K562 (cell line): Measurements from ENCODE around the gene IL9. TPM values are rescaled to one million over a fixed set of nuclear protein-coding genes. Genes with fewer than 3 reads are reported as not detected.

ENCODE experiments used
- ATAC-seq: fragments of 200-7000 bp; cut with Tn5 transposase; 3 replicates; pipeline ENCODE4 v1.9.1; 2020; ENCODE audit warnings: moderate library complexity
- BruUV-seq: library from RNA; stranded (reverse); fragments of 400-500 nt; replicated peaks from 2 replicates; lab custom pipeline; 2021; lab: Mats Ljungman, UMichigan
- CTCF ChIA-PET: fragments of 300-600 bp; formaldehyde crosslinking; extraction: SDS; loops from one replicate; lab custom pipeline; 2021; ENCODE audit warnings: low intra/inter-chr PET ratio; lab: Yijun Ruan, JAX
- POLR2A ChIA-PET: fragments of 300-600, 350-650 bp; sonication (Branson Sonifier 250); formaldehyde crosslinking; extraction: SDS; loops from one replicate; lab custom pipeline; 2021; ENCODE audit warnings: antibody characterized with exemption, inconsistent platforms; lab: Yijun Ruan, JAX
- DNase-seq, 4 experiments: peaks; one replicate each; pipeline versions ENCODE4 v3.0.0 to v3.0.0-alpha.2; 2011 to 2018; ENCODE audit warnings: low spot score in 3 of 4, mixed read lengths in 3 of 4; ENCODE audit errors: extremely low read depth in 1 of 4
- FAIRE-seq: peaks from 2 replicates; lab custom pipeline; 2011; peaks lifted over from hg19 to GRCh38; lab: Jason Lieb, UNC
- H2AFZ ChIP-seq: 2 replicates; pipeline ENCODE4 v1.6.0; 2011; ENCODE audit warnings: low read depth, low read length, control low read depth, inconsistent platforms
- H3K27ac ChIP-seq: fragments of 200-600 bp; 3 replicates; pipeline ENCODE4 v1.8.0; 2011; ENCODE audit warnings: low read depth, mild to moderate bottlenecking, control low read depth, inconsistent platforms, low read length, moderate library complexity, mixed read lengths; ENCODE audit errors: extremely low read depth
- H3K27me3 ChIP-seq, 2 experiments: fragments of 300-600 bp in 1 of 2; 2 replicates in 1 of 2; 3 replicates in 1 of 2; pipeline versions ENCODE4 v1.6.0 to v1.8.0; 2011; ENCODE audit warnings: inconsistent platforms in 2 of 2, low read length in 2 of 2, mild to moderate bottlenecking in 1 of 2, mixed read lengths in 1 of 2, moderate library complexity in 1 of 2; ENCODE audit not compliant: control insufficient read depth in 2 of 2, insufficient read depth in 2 of 2
- H3K36me3 ChIP-seq: fragments of 300-600 bp; 3 replicates; pipeline ENCODE4 v1.8.0; 2011; ENCODE audit warnings: mild to moderate bottlenecking, low read length, inconsistent platforms; ENCODE audit not compliant: control insufficient read depth, insufficient read depth
- H3K4me1 ChIP-seq, 2 experiments: fragments of 200-600 bp in 1 of 2; replicated peaks in 1 of 2; 2 replicates in 1 of 2; 3 replicates in 1 of 2; pipeline versions ENCODE4 v1.5.1 to v1.8.0; 2011; ENCODE audit warnings: inconsistent platforms in 2 of 2, low read length in 2 of 2, mild to moderate bottlenecking in 1 of 2, mixed read lengths in 1 of 2, moderate library complexity in 1 of 2; ENCODE audit not compliant: control insufficient read depth in 2 of 2, insufficient read depth in 2 of 2
- H3K4me2 ChIP-seq: 2 replicates; pipeline ENCODE4 v1.6.1; 2011; ENCODE audit warnings: low read length, control low read depth, inconsistent platforms, mixed read lengths; ENCODE audit not compliant: insufficient read depth
- H3K4me3 ChIP-seq: fragments of 200-600 bp; sonication (generic), shearing (Covaris generic); 2 replicates; pipeline ENCODE4 v1.5.1; 2016; ENCODE audit warnings: control low read depth, inconsistent platforms
- H3K79me2 ChIP-seq: fragments of 200-600 bp; 3 replicates; pipeline ENCODE4 v1.8.0; 2011; ENCODE audit warnings: low read length, inconsistent platforms; ENCODE audit not compliant: control insufficient read depth, insufficient read depth
- H3K9ac ChIP-seq, 2 experiments: 2 replicates each; pipeline versions ENCODE4 v1.6.0 to v1.6.1; 2011; ENCODE audit warnings: low read depth in 2 of 2, low read length in 2 of 2, control low read depth in 1 of 2, inconsistent platforms in 1 of 2, mild to moderate bottlenecking in 1 of 2, mixed read lengths in 1 of 2; ENCODE audit not compliant: insufficient read depth in 1 of 2
- H3K9me1 ChIP-seq: one replicate; pipeline ENCODE4 v1.6.0; 2011; ENCODE audit warnings: inconsistent platforms, mild to moderate bottlenecking, low read length, moderate library complexity; ENCODE audit not compliant: control insufficient read depth, insufficient read depth
- H3K9me3 ChIP-seq: replicated peaks from 2 replicates; pipeline ENCODE4 v1.5.1; 2011; ENCODE audit warnings: low read depth, low read length, inconsistent platforms; ENCODE audit not compliant: control insufficient read depth, insufficient read depth
- H4K20me1 ChIP-seq: replicated peaks from 2 replicates; pipeline ENCODE4 v1.6.1; 2011; ENCODE audit warnings: low read length, inconsistent platforms, mixed read lengths; ENCODE audit not compliant: control insufficient read depth, insufficient read depth
- ESRRB ChIP-seq: fragments of 250-450 bp; sonication (Bioruptor Pico); IDR thresholded peaks from 2 replicates; pipeline ENCODE4 v1.5.0; 2020; ENCODE audit warnings: mild to moderate bottlenecking, moderate library complexity, borderline replicate concordance
- ETS2 ChIP-seq: IDR thresholded peaks from 2 replicates; pipeline ENCODE4 v1.6.1; 2016; ENCODE audit warnings: borderline replicate concordance, missing genetic modification characterization, mild to moderate bottlenecking, moderate library complexity, missing compliant biosample characterization; ENCODE audit not compliant: poor library complexity, severe bottlenecking
- GTF2A2 ChIP-seq: IDR thresholded peaks from 2 replicates; pipeline ENCODE4 v1.6.1; 2016; ENCODE audit warnings: mild to moderate bottlenecking, missing genetic modification characterization, missing compliant biosample characterization
- HMG20A ChIP-seq: fragments of 450-650 bp; formaldehyde crosslinking; conservative IDR thresholded peaks from 2 replicates; pipeline ENCODE4 v1.4.0; 2020; ENCODE audit warnings: mild to moderate bottlenecking, mixed read lengths
- KLF16 ChIP-seq: IDR thresholded peaks from 2 replicates; pipeline ENCODE4 v1.6.1; 2016; ENCODE audit warnings: antibody characterized with exemption
- STAT5B ChIP-seq: fragments of 250-450 bp; sonication (Bioruptor Pico); IDR thresholded peaks from 2 replicates; pipeline ENCODE4 v1.8.0; 2021; ENCODE audit warnings: mild to moderate bottlenecking, inconsistent platforms
- TARDBP ChIP-seq: fragments of 450-650 bp; IDR thresholded peaks from 2 replicates; pipeline ENCODE4 v1.6.1; 2016
- USF2 ChIP-seq: sonication (generic); formaldehyde crosslinking; IDR thresholded peaks from 2 replicates; pipeline ENCODE4 v1.5.0; 2020; ENCODE audit warnings: missing genetic modification reagents
- ZNF280B ChIP-seq: fragments of 250-450 bp; sonication (Bioruptor Pico); IDR thresholded peaks from 2 replicates; pipeline ENCODE4 v1.5.1; 2021; ENCODE audit warnings: mild to moderate bottlenecking
- in situ Hi-C: fragments of 300-500 bp; cut with MboI; formaldehyde crosslinking; loops from 4 replicates; pipeline ENCODE4 v1.15.0; 2018; ENCODE audit warnings: inconsistent platforms, mixed read lengths
- intact Hi-C: fragments of 100-400 bp; cut with micrococcal nuclease; formaldehyde crosslinking; loops from 2 replicates; pipeline ENCODE4 v1.14.2; 2022
- polyA plus RNA-seq, 8 experiments: library from polyadenylated mRNA; depleted of rRNA in 4 of 8; stranded (reverse) in 5 of 8; unstranded in 3 of 8; fragments of >200 nt; fragmentation: Nextera tagmentation in 2 of 8; fragmentation: Illumina TruSeq in 1 of 8; extraction: Ambion mirVana in 2 of 8; extraction: Trizol in 1 of 8; gene quantifications; 2 replicates each; pipeline versions ENCODE4 v1.2.1 to v1.2.3, GENCODE V29; 2011 to 2014; ENCODE audit warnings: inconsistent platforms in 1 of 8, missing spikeins in 1 of 8
- total RNA-seq, 7 experiments: library from RNA; depleted of rRNA in 6 of 7; stranded (reverse); fragments of >200 nt in 6 of 7; fragmentation: Illumina TruSeq in 2 of 7; extraction: Trizol in 2 of 7; gene quantifications; 2 replicates each; pipeline versions ENCODE4 v1.2.1 to v1.2.3, GENCODE V29; 2011 to 2021; ENCODE audit warnings: low replicate concordance in 1 of 7

IL9 gene
- total and polyA plus RNA-seq, 9 of the 15 experiments (the other 6 are each of a cell fraction or from before 2014, with no cell fraction given): not detected

- in situ Hi-C loops (no loop called here), intact Hi-C loops (no loop called here)
- ATAC-seq (no peak), DNase-seq (no peak), FAIRE-seq (no peak)
- Histone ChIP-seq H2AFZ (no peak overlapping the region), H3K36me3 (no peaks in the 10 kb centered on the region), H3K4me1 (no peaks in the 10 kb centered on the region), H3K4me2 (no peak overlapping the region), H3K4me3 (no peak overlapping the region), H3K79me2 (no peaks in the 10 kb centered on the region), H3K9me3 (no peaks in the 10 kb centered on the region), H3K27ac (no peak overlapping the region), H3K27me3 (peaks cover 0 to 10% of the 10 kb centered on the region in 2 experiments; a peak in 3 of 5 replicates), H4K20me1 (no peaks in the 10 kb centered on the region), H3K9me1 (no peaks in the 10 kb centered on the region), H3K9ac (no peak overlapping the region)
- CTCF ChIA-PET: no interaction called here
- POLR2A ChIA-PET: no interaction called here
- TF ChIP-seq ZNF280B (no peak), KLF16 (no peak), ETS2 (tag) (no peak), HMG20A (CRISPR knock-in tag) (no peak), TARDBP (no peak), STAT5B (CRISPR knock-in tag) (no peak), ESRRB (no peak), USF2 (CRISPR knock-in tag) (no peak), GTF2A2 (tag) (no peak)
- no TSS peak for BruUV-seq
Measured at GRCh38 chr5:135862086-135862485, 33.6 kb downstream of the IL9 start.
